GM19324 (cell line): ENCODE data around the gene ANKUB1.

ENCODE experiments used
- ATAC-seq: cut with Tn5 transposase; IDR thresholded peaks from one replicate; pipeline ENCODE4 v1.9.1; 2021; ENCODE audit warnings: mild to moderate bottlenecking, moderate library complexity; ENCODE audit not compliant: unreplicated experiment, low FRiP score

The ANKUB1 gene

GRCh38 chr3:149812165-149812605 lies 19.8 kb upstream of the ANKUB1 start:
- no peak for ATAC-seq

DNA sequence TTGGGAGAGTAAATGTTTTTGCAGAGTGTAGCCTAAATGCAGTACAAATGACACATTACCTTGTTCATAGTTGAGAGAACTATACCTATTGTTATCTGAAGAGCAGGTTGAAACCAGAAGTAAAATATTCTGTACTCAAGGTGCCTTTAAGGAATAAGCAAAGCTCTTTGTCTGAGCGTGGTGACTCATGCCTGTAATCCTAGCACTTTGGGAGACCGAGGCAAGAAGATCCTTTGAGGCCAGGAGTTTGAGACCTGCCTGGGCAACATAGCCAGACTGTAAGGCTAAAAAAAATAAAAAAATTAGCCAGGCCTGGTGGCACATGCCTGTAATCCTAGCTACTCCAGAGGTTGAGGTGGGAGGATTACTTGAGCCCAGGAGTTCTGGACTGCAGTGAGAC lies 18.5 kb upstream of the ANKUB1 start:
- ATAC-seq, result no peak

DNA sequence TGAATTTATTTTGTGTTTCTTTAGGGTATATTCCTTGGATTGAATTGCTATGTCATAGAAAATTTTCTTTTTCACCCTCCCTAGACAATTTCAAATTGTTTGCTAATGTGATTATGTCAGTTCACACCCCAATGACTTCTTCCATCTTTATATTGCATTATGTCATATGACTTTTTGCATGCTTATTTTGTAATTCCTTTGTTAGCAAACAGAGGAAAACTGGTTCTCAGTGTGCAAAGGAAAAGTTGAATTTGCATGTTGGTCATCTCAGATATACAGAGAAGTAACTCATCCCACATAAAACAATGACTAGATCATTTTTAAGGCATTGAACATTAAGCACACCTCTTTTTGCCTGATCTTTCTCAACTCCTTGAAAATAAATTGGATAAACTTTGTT lies 17.3 kb upstream of the ANKUB1 start:
- no peak for ATAC-seq

GRCh38 chr3:149808209-149808829 lies 16.0 kb upstream of the ANKUB1 start:
- ATAC-seq, result no peak

DNA sequence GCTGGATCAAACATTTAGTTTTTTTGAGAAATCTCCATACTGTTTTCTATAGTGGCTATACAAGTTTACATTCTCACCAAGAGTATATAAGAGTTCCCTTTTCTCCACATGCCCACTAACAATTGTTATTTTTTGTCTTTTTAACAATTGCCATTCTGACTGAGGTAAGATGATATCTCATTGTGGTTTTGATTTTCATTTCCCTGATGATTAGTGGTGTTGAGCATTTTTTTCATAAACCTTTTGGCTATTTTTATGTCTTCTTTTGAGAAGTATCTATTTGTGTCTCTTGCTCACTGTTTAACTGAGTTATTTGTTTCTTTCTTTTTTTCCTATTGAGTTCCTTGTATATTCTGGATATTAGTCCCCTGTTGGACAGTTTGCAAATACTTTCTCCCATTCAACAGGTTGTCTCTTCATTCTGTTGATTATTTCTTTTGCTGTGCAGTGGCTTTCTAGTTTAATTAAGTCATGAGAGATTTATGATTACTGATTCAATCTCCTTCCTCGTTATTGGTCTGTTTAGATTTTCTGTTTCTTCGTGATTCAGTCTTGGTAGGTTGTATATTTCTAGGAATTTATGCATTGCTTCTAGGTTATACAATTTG lies 13.9 kb upstream of the ANKUB1 start:
- no peak for ATAC-seq

DNA sequence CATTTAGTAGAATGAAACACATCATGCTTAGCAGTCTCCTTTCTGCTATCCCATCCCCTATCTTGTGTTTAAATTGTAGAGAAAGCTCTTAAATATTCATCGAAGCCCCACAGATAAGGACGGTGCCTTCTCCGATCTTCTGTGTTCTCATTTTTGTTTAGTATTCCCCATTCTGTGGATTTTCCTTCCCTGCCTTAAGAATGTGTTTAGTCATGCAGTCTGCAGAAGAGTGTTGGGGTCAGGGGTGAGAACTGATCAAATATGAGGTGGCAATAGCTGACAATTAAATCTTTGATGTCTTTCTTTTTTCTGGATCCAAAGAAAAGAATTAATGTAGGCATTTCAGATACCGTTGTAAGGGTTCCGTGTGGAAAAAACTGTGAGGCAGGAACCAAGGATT lies 9.3 kb upstream of the ANKUB1 start:
- ATAC-seq, result no peak

- no peak for ATAC-seq
Measured at GRCh38 chr3:149801195-149801594, 8.8 kb upstream of the ANKUB1 start.

GRCh38 chr3:149800693-149801092 lies 8.3 kb upstream of the ANKUB1 start:
- ATAC-seq, result no peak

- no peak for ATAC-seq
Measured at GRCh38 chr3:149796026-149796425, 3.7 kb upstream of the ANKUB1 start.

DNA sequence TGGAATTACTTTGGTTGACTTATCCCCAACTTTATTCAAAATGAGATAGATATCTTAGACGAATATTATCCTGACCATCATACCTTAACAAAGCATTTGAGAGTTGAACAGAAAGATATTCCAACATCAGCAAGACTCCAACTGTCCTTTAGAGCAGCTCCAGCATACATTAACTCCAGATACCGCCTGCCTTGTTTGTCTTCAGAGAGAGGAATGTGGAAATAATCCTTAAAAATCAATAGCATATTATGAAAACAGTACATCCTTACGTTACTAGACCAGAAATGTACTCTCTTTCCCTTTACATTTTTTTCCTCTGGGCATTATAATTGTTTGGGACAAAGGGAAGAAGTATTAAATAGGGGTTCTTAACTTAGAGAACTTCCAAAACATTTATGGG lies 1.7 kb downstream of the ANKUB1 start:
- no peak for ATAC-seq

DNA sequence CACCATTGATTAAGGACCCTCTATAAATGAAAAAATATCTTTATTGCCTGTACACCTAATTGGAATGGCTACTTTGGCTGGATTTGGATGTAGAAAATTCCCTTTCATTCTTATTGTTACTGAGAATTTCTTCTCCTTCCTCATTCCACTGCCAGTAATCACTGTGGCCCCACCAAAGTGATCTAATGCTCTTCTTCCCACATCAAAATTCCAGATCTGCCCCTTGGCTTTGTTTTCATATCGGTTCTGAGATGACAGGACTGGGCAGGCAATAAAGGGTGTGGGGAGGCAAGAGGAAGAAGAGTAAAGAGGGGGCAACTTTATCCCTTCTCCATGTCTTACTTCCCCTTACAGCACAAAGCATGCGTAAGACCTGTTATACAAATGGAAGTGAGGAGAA lies 2.1 kb downstream of the ANKUB1 start:
- ATAC-seq, result no peak

GRCh38 chr3:149784064-149784704 lies 8.2 kb downstream of the ANKUB1 start:
- ATAC-seq, result no peak

DNA sequence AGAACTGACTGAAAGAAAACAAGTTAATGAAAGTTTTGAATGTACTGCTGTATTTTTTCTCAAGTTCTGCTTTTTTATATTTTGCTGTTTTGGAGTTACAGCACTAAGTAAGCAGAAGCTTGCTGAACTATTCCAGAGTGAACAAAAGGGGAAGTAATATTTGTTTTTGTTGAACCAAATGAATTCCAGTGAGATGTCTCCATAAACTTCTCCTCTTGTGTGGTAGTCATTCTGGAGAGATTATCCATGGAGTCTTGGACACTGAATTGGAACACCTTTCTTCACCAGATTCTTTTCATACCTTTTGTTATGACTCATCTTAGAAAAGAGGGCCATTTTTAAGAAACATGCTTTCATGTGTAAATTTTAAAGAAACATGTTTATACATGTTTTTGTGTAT lies 8.8 kb downstream of the ANKUB1 start:
- ATAC-seq, result no peak

GRCh38 chr3:149781741-149782140 lies 10.6 kb downstream of the ANKUB1 start:
- no peak for ATAC-seq

DNA sequence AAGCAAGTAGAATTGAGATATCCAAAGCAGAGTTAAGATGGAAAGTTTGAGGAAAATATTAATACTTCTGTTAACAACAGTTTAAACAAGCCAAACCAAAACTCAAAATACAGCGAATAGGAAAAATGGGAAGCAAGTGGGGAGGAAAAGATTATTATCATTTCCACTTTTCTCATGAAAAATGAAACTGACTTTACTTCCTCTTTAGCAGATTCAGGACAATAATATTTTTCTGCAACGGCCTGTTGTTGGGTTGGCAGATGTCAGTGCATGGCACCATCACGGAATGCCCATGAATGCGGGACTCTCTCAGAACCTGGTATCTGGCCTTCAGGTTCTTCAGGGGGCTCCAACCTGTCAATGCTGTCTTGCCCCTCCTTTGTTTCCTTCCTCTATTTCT lies 11.1 kb downstream of the ANKUB1 start:
- ATAC-seq, result no peak

DNA sequence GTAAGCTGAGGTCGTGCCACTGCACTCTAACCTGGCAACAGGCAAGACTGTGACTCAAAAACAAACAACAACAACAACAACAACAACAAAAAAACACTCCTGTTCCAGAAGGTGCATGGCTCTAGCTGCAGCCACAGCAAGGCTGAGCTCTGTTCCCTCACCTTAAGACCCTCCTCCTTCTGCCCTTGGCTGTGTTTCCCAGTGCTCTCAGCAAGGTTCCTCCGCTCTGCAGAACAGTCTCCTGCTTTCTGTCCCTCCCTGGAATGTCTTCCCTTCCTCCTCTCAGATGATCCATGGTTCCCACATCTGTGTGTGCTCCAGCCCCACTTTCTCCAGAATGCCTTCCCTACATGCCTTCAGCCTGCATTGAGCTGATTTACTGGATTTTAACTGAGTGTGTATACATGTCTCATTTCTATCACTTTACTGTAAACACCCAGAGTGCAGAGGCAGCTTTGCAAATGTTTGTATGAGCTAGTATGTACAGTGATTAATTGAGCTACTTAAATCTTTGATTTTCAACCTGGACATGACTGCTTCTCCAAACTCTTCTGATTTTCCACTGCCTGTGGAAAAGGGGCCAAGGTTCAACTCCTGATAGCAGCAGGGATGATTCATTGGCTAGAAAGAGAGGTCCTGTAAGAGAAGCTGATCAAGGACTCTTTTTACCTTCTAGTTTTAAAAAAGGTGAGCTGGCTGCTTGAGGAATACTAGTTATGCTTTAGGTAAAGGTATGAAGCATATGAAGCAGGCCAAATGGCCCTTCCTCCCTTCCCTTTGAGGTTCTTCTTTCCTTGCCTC lies 14.7 kb downstream of the ANKUB1 start:
- no peak for ATAC-seq

GRCh38 chr3:149776170-149776569 lies 16.2 kb downstream of the ANKUB1 start:
- no peak for ATAC-seq

GRCh38 chr3:149772861-149773260 lies 19.5 kb downstream of the ANKUB1 start:
- no peak for ATAC-seq

DNA sequence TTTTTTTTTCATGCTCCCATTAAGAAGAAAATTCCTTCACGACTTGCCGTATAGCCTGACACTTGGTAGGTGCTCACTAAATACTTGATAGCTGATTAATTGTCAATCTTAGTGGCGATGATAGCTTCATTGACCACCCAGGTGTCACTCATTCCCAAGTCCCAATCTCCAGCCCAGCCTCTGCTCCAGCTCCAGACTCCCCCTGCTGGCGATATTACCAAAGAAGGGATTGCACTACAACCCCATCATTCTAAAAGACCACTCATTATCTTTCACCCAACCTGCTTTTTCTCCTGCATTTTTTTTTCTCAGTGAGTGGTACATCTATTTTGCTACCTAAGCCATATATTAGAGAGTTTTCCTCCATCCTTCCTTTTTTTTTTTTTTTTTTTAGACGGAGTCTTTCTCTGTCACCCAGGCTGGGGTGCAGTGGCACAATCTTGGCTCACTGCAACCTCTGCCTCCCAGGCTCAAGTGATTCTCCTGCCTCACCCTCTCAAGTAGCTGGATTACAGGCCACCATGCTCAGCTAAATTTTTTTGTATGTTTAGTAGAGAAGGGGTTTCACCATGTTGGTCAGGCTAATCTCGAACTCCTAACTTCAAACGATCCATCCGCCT lies 20.6 kb downstream of the ANKUB1 start:
- ATAC-seq, result no peak

DNA sequence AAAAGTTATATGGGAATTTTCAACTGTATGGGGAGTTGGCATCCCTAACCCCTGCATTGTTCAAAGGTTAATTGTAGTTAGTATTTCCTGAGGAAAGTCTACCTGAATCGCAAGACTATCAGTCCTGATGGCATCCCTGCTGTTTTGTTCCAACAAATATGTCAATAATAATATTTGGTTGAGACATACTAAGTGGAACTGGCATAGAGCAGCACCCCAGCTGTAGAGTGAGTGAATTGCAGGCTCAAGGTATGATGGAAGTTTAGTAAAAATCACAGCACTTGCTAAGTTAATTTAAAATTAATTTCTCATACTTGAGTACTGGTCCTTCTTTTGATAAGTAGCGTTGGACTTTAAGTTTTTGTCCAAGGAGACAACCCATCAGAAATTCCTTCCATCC lies 22.1 kb downstream of the ANKUB1 start:
- no peak for ATAC-seq

GRCh38 chr3:149768704-149769103 lies 23.6 kb downstream of the ANKUB1 start:
- no peak for ATAC-seq
